KMS-11 (cell line): Measurements from ENCODE around the gene IQGAP2.

Experiments used
- H2AFZ ChIP-seq: fragments of 200-600 bp; sonication (generic); 2 replicates; pipeline ENCODE4 v1.6.1; 2016; ENCODE audit warnings: antibody characterized with exemption, mixed run types, low read depth
- H3K27ac ChIP-seq: fragments of 200-600 bp; sonication (generic); 2 replicates; pipeline ENCODE4 v1.6.1; 2016; ENCODE audit warnings: mild to moderate bottlenecking, mixed run types
- H3K27me3 ChIP-seq: fragments of 200-600 bp; sonication (generic); 2 replicates; pipeline ENCODE4 v1.6.1; 2017; ENCODE audit warnings: mild to moderate bottlenecking, low read depth, mixed run types, moderate library complexity; ENCODE audit not compliant: insufficient read depth
- H3K36me3 ChIP-seq: fragments of 200-600 bp; sonication (generic); 2 replicates; pipeline ENCODE4 v1.6.1; 2017; ENCODE audit warnings: mild to moderate bottlenecking, mixed run types; ENCODE audit not compliant: insufficient read depth
- H3K4me1 ChIP-seq: fragments of 200-600 bp; sonication (generic); 2 replicates; pipeline ENCODE4 v1.6.1; 2016; ENCODE audit warnings: mild to moderate bottlenecking, low read depth, mixed run types; ENCODE audit not compliant: poor library complexity, severe bottlenecking
- H3K4me2 ChIP-seq: fragments of 200-600 bp; sonication (generic); 2 replicates; pipeline ENCODE4 v1.7.0; 2016; ENCODE audit warnings: mild to moderate bottlenecking, mixed run types
- H3K4me3 ChIP-seq: fragments of 200-600 bp; sonication (generic); IDR thresholded peaks from 2 replicates; pipeline ENCODE4 v1.6.1; 2017; ENCODE audit warnings: low read depth, low read length, mixed read lengths; ENCODE audit not compliant: insufficient read depth
- H3K79me2 ChIP-seq: fragments of 200-600 bp; sonication (generic); 2 replicates; pipeline ENCODE4 v1.6.1; 2016; ENCODE audit warnings: low read depth, mixed run types; ENCODE audit not compliant: insufficient read depth
- H3K9ac ChIP-seq: fragments of 200-600 bp; sonication (generic); 2 replicates; pipeline ENCODE4 v1.6.1; 2016; ENCODE audit warnings: mild to moderate bottlenecking, mixed run types
- H4K20me1 ChIP-seq: fragments of 200-600 bp; sonication (generic); 2 replicates; pipeline ENCODE4 v1.6.1; 2016; ENCODE audit warnings: mild to moderate bottlenecking, mixed run types; ENCODE audit not compliant: insufficient read depth
- CTCF ChIP-seq: fragments of 200-600 bp; sonication (generic); conservative IDR thresholded peaks from 2 replicates; pipeline ENCODE4 v1.6.1; 2017; ENCODE audit warnings: low read depth, mild to moderate bottlenecking, antibody characterized with exemption, low read length, moderate library complexity, mixed read lengths

The IQGAP2 gene

DNA sequence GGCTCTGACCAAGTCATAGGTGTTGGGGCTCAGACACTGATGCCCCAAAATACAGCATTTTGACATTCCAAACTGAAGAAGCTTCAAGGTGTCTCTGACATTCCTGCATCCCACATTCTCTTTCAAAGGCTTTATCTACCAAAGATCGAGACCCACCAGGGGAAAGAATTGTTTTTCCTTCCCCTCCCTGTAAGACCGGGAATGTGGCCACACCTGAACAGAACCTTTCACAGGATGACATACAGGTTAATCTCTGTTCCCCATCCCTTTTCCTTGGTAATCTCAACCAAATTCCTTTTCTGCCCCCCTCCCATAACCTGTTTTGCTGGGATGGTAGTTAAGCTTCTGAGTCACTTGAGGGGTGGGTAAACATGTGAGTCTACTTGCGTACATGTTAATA lies 72.3 kb downstream of the IQGAP2 start:
- TF ChIP-seq CTCF = no peak

GRCh38 chr5:76475936-76476335 lies 72.9 kb downstream of the IQGAP2 start:
- H3K4me2 ChIP-seq = no peak overlapping the region
- peaks cover 89% of the 10 kb centered on the region for H3K79me2 ChIP-seq
- H4K20me1 ChIP-seq = peaks cover 12% of the 10 kb centered on the region; the same call in 1 of the 2 replicates
- no peak overlapping the region for H3K9ac ChIP-seq
- peaks cover 2% of the 10 kb centered on the region for H3K4me1 ChIP-seq
- no peaks in the 10 kb centered on the region for H3K27me3 ChIP-seq
- no peak overlapping the region for H2AFZ ChIP-seq
- H3K27ac ChIP-seq = no peak overlapping the region
- H3K4me3 ChIP-seq = no peak overlapping the region
- 0 out of 2 replicates have a peak, but pooled peaks cover under 1% of the 10 kb centered on the region for H3K36me3 ChIP-seq
- TF ChIP-seq CTCF = no peak

More for the DNA sequence above, 72.3 kb downstream of the IQGAP2 start:
- H4K20me1 ChIP-seq = peaks cover 10% of the 10 kb centered on the region; the same call in 1 of the 2 replicates
- H2AFZ ChIP-seq = no peak overlapping the region
- no peak overlapping the region for H3K9ac ChIP-seq
- no peaks in the 10 kb centered on the region for H3K27me3 ChIP-seq
- no peak overlapping the region for H3K4me3 ChIP-seq
- 0 out of 2 replicates have a peak, but pooled peaks cover 3% of the 10 kb centered on the region for H3K36me3 ChIP-seq
- H3K4me2 ChIP-seq = no peak overlapping the region
- H3K79me2 ChIP-seq = peaks cover 89% of the 10 kb centered on the region
- H3K27ac ChIP-seq = no peak overlapping the region
- peaks cover 6% of the 10 kb centered on the region for H3K4me1 ChIP-seq

- H3K4me3 ChIP-seq = no peak overlapping the region
- peaks cover 90% of the 10 kb centered on the region for H3K79me2 ChIP-seq
- H3K4me2 ChIP-seq = no peak overlapping the region
- H3K4me1 ChIP-seq = no peaks in the 10 kb centered on the region
- H3K9ac ChIP-seq = no peak overlapping the region
- H3K27ac ChIP-seq = no peak overlapping the region
- no peaks in the 10 kb centered on the region for H3K27me3 ChIP-seq
- no peak for TF ChIP-seq CTCF
- peaks cover 14% of the 10 kb centered on the region for H4K20me1 ChIP-seq
- H2AFZ ChIP-seq = no peak overlapping the region
- no peaks in the 10 kb centered on the region for H3K36me3 ChIP-seq
Measured at GRCh38 chr5:76476474-76477038, 73.5 kb downstream of the IQGAP2 start.

DNA sequence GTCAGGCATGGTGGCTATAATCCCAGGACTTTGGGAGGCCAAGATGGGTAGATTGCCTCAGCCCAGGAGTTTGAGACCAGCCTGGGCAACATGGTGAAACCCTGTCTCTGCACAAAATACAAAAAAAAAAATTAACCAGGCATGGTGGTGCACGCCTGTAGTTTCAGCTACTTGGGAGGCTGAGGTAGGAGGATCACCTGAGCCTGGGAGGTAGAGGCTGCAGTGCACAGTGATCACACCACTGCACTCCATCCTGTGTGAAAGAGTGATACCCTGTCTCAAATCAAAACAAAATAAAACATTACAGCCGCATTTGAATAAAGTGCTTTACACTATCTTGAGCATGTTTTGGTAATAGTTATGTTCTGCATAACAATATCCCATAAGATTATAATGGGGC lies 74.0 kb downstream of the IQGAP2 start:
- no peak overlapping the region for H2AFZ ChIP-seq
- H3K36me3 ChIP-seq = no peaks in the 10 kb centered on the region
- peaks cover 18% of the 10 kb centered on the region for H4K20me1 ChIP-seq
- no peak overlapping the region for H3K27ac ChIP-seq
- no peak overlapping the region for H3K9ac ChIP-seq
- no peak overlapping the region for H3K4me3 ChIP-seq
- H3K27me3 ChIP-seq = no peaks in the 10 kb centered on the region
- no peak overlapping the region for H3K4me2 ChIP-seq
- TF ChIP-seq CTCF = no peak
- no peaks in the 10 kb centered on the region for H3K4me1 ChIP-seq
- peaks cover 90% of the 10 kb centered on the region for H3K79me2 ChIP-seq
